Neural cell (in vitro differentiated cells): ENCODE data around the gene IST1. TPM values are rescaled to one million over a fixed set of nuclear protein-coding genes. Genes with fewer than 3 reads are reported as not detected.

Experiments used
- H2AFZ ChIP-seq: fragments of 200-600, 300-800 bp; sonication (generic), shearing (Covaris generic); 2 replicates; pipeline ENCODE4 v1.6.0; 2014; ENCODE audit warnings: low read depth, mild to moderate bottlenecking, antibody characterized with exemption, low read length, moderate library complexity
- H3F3A ChIP-seq: fragments of 200-600 bp; shearing (Covaris generic); 2 replicates; pipeline ENCODE4 v1.6.1; 2016; ENCODE audit warnings: mild to moderate bottlenecking, moderate library complexity, mixed read lengths, antibody characterized with exemption, low read length; ENCODE audit not compliant: insufficient read depth, poor library complexity, severe bottlenecking
- H3K27ac ChIP-seq: fragments of 200-600, 300-800 bp; sonication (generic), shearing (Covaris generic); 2 replicates; pipeline ENCODE4 v1.5.1; 2014; ENCODE audit warnings: mild to moderate bottlenecking, low read length, moderate library complexity
- H3K27me3 ChIP-seq: fragments of 300-800, 200-600 bp; sonication (generic), shearing (Covaris generic); 2 replicates; pipeline ENCODE4 v1.6.0; 2014; ENCODE audit warnings: mild to moderate bottlenecking, low read depth, low read length, moderate library complexity; ENCODE audit not compliant: insufficient read depth
- H3K36me3 ChIP-seq: fragments of 300-800, 200-600 bp; sonication (generic), shearing (Covaris generic); 2 replicates; pipeline ENCODE4 v1.5.1; 2014; ENCODE audit warnings: mild to moderate bottlenecking, antibody characterized with exemption, low read length, moderate library complexity; ENCODE audit not compliant: insufficient read depth
- H3K4me2 ChIP-seq: fragments of 300-800, 200-600 bp; sonication (generic), shearing (Covaris generic); 2 replicates; pipeline ENCODE4 v1.6.0; 2014; ENCODE audit warnings: mild to moderate bottlenecking, low read length
- H3K4me3 ChIP-seq: fragments of 300-800, 200-600 bp; sonication (generic), shearing (Covaris generic); 2 replicates; pipeline ENCODE4 v1.5.1; 2014; ENCODE audit warnings: mild to moderate bottlenecking, low read length, moderate library complexity
- H3K79me2 ChIP-seq: fragments of 200-600 bp; shearing (Covaris generic); replicated peaks from 2 replicates; pipeline ENCODE4 v1.6.0; 2014; ENCODE audit warnings: mild to moderate bottlenecking, low read length, moderate library complexity; ENCODE audit not compliant: insufficient read depth
- H3K9ac ChIP-seq: fragments of 300-800, 200-600 bp; sonication (generic), shearing (Covaris generic); 2 replicates; pipeline ENCODE4 v1.6.1; 2016; ENCODE audit warnings: mild to moderate bottlenecking, low read length, mixed read lengths
- H3K9me2 ChIP-seq: fragments of 200-600 bp; shearing (Covaris generic); 2 replicates; pipeline ENCODE4 v1.6.1; 2016; ENCODE audit warnings: mild to moderate bottlenecking, low read length, mixed read lengths; ENCODE audit not compliant: insufficient read depth
- H3K9me3 ChIP-seq: fragments of 200-600, 300-800 bp; sonication (generic), shearing (Covaris generic); 2 replicates; pipeline ENCODE4 v1.6.1; 2016; ENCODE audit warnings: mild to moderate bottlenecking, mixed run types, low read length, moderate library complexity, mixed read lengths
- H4K20me1 ChIP-seq: fragments of 200-600 bp; shearing (Covaris generic); 2 replicates; pipeline ENCODE4 v1.6.1; 2016; ENCODE audit warnings: mild to moderate bottlenecking, mixed run types; ENCODE audit not compliant: insufficient read depth
- CTCF ChIP-seq: fragments of 450-650 bp; IDR thresholded peaks from 2 replicates; pipeline ENCODE4 v1.5.1; 2014; ENCODE audit warnings: antibody characterized with exemption, mild to moderate bottlenecking, moderate library complexity; ENCODE audit not compliant: poor library complexity, severe bottlenecking
- EP300 ChIP-seq: fragments of 450-650 bp; conservative IDR thresholded peaks from 2 replicates; pipeline ENCODE4 v1.6.1; 2014; ENCODE audit warnings: antibody characterized with exemption, mild to moderate bottlenecking, moderate library complexity; ENCODE audit not compliant: poor library complexity, severe bottlenecking
- EZH2 ChIP-seq: fragments of 200-600, 300-800 bp; shearing (Covaris generic), sonication (generic); IDR thresholded peaks from 2 replicates; pipeline ENCODE4 v1.6.1; 2014; ENCODE audit warnings: antibody characterized with exemption, low read length, borderline replicate concordance, mild to moderate bottlenecking; ENCODE audit not compliant: insufficient read depth, poor library complexity, severe bottlenecking
- MXI1 ChIP-seq: fragments of 450-650 bp; conservative IDR thresholded peaks from 2 replicates; pipeline ENCODE4 v1.6.1; 2014; ENCODE audit warnings: antibody characterized with exemption, mild to moderate bottlenecking; ENCODE audit not compliant: poor library complexity, severe bottlenecking
- POLR2AphosphoS5 ChIP-seq: IDR thresholded peaks from 2 replicates; pipeline ENCODE4 v1.6.1; 2012
- RAD21 ChIP-seq: fragments of 450-650 bp; conservative IDR thresholded peaks from 2 replicates; pipeline ENCODE4 v1.6.1; 2014; ENCODE audit warnings: antibody characterized with exemption, mild to moderate bottlenecking, moderate library complexity
- REST ChIP-seq: IDR thresholded peaks from 2 replicates; pipeline ENCODE4 v1.6.1; 2012; ENCODE audit warnings: borderline replicate concordance
- SMC3 ChIP-seq: fragments of 450-650 bp; conservative IDR thresholded peaks from 2 replicates; pipeline ENCODE4 v1.6.1; 2014; ENCODE audit warnings: antibody characterized with exemption, mild to moderate bottlenecking, moderate library complexity; ENCODE audit not compliant: poor library complexity
- TAF1 ChIP-seq: IDR thresholded peaks from 2 replicates; pipeline ENCODE4 v1.6.1; 2012; ENCODE audit warnings: low read depth
- polyA plus RNA-seq: library from polyadenylated mRNA; depleted of rRNA; stranded (reverse); fragments of >200 nt; gene quantifications from 2 replicates; pipeline ENCODE4 v1.2.3, GENCODE V29; 2014

Gene IST1
- polyA plus RNA-seq, 1 donor from 2014 or later: 389 TPM

GRCh38 chr16:71954699-71955195 is 59.4 kb downstream of the IST1 start:
- no peaks in the 10 kb centered on the region for H4K20me1 ChIP-seq
- H3K4me3 ChIP-seq: no peak overlapping the region
- no peaks in the 10 kb centered on the region for H3K79me2 ChIP-seq
- no peak overlapping the region for H3K27ac ChIP-seq
- TF ChIP-seq CTCF: no peak
- TF ChIP-seq RAD21: no peak
- no peak for TF ChIP-seq EP300
- TF ChIP-seq POLR2AphosphoS5: no peak
- no peak for TF ChIP-seq TAF1
- no peak for TF ChIP-seq REST
- TF ChIP-seq MXI1: no peak
- TF ChIP-seq SMC3: no peak
- TF ChIP-seq EZH2: no peak
- H3K9me3 ChIP-seq: no peaks in the 10 kb centered on the region
- H3K9me2 ChIP-seq: no peaks in the 10 kb centered on the region
- H3K36me3 ChIP-seq: no peaks in the 10 kb centered on the region
- H3K9ac ChIP-seq: no peak overlapping the region
- H3K27me3 ChIP-seq: no peaks in the 10 kb centered on the region
- no peaks in the 10 kb centered on the region for H3F3A ChIP-seq
- no peak overlapping the region for H2AFZ ChIP-seq
- no peak overlapping the region for H3K4me2 ChIP-seq

GRCh38 chr16:71956486-71956885 is 61.2 kb downstream of the IST1 start:
- Histone ChIP-seq H3K9me2 (no peaks in the 10 kb centered on the region), H3K4me2 (no peak overlapping the region), H3F3A (no peaks in the 10 kb centered on the region), H3K27ac (no peak overlapping the region), H3K9ac (no peak overlapping the region), H3K79me2 (no peaks in the 10 kb centered on the region), H3K9me3 (no peaks in the 10 kb centered on the region), H3K36me3 (no peaks in the 10 kb centered on the region), H3K4me3 (no peak overlapping the region), H2AFZ (no peak overlapping the region), H4K20me1 (no peaks in the 10 kb centered on the region), H3K27me3 (no peaks in the 10 kb centered on the region)
- no peak for TF ChIP-seq EZH2
- no peak for TF ChIP-seq TAF1
- TF ChIP-seq MXI1: no peak
- no peak for TF ChIP-seq RAD21
- TF ChIP-seq POLR2AphosphoS5: no peak
- TF ChIP-seq EP300: no peak
- TF ChIP-seq CTCF: no peak
- no peak for TF ChIP-seq REST
- no peak for TF ChIP-seq SMC3
